ENCODE measurements around the gene SH3RF3.

Gene SH3RF3

DNA sequence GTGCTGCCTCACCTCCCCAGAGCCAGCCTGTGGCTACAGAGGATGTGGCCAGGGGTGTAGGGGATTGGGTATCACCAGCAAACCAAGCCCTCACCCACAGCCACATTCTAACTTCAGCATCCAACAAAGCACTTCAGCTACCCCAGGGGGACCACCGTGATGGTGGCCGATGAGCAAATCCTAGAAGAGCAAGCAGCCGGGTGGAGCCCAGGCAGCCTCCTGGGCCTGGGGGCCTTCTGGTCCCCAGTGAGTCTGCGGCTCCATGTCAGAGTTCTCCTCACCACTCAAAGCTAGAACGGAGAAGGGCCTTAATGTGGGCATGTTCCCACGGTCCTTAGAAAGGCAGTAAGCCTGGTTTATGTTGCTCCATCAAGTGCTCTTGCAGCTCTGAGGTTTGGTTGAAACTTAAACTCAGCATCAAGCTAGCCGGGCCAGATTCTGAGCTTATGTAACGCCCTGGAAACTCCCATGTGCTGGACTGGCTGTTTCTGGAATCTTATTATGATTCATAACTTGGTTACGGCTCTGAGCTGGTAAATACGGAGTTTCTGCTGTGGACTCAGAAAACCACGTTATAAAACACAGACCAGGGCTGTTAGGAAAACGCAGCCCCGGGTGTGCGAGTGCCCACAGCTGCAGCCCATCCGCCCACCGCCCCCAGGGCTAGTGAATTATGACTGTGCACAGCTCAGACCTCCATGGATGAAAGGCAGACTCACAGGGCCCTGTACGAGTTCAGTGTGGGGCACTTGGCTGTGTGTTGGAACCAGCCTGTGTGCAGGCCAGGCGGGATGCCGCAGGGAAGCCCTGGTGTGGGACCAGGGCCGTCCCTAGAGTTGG is 385.0 kb downstream of the SH3RF3 start:
- DNase-seq, result no peak

DNA sequence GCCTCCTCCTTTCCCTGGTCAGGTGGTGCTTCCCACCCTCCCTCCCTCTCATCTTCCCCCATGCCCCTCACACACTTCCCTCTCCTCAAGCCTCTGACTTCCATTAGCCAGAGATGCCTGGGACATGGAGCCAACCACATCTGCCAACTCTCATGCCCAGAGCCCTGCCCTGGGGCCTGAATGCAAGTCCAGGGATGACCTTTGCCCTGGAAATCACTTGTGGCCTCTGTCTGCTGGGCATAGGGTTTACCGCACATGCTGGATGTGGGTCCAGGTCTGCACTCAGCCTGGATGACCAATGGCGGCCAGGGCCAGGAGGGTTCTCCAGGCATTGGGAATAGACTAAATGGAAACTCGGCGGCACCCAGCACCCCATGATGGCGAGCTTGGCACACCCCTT is 385.9 kb downstream of the SH3RF3 start:
- DNase-seq, result no peak

DNA sequence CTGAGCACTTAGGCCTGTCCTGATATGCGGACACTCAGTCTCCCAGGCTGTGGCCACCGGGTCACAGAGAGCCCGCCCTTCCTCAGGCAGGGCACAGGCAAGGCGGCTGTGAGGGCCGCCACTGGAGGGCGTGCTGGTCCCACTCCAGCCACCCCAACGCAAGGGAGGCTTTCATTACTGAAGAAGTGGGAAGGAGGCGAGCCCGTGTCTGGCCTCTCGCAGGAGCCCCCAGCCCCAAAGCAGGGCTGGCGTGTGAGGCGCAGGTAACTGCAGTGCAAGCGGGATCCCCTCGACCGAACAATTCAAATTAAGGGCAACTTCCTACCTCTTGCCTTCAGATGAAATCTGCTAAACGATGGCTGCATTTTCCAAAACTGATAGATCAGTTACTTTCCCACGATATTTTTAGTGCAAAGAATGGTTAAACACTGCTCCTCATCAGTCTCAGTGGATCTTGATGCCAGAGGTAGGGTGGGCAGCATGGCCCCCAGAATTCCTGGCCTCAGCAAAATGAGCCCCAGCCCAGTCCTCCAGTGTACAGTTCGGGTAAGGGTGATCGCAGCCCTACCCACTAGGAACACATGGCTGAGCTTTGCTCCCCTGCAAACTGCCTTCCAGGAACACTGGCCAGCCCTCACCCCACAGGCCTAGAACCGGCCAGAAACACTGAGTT is 387.6 kb downstream of the SH3RF3 start:
- DNase-seq, result no peak

DNA sequence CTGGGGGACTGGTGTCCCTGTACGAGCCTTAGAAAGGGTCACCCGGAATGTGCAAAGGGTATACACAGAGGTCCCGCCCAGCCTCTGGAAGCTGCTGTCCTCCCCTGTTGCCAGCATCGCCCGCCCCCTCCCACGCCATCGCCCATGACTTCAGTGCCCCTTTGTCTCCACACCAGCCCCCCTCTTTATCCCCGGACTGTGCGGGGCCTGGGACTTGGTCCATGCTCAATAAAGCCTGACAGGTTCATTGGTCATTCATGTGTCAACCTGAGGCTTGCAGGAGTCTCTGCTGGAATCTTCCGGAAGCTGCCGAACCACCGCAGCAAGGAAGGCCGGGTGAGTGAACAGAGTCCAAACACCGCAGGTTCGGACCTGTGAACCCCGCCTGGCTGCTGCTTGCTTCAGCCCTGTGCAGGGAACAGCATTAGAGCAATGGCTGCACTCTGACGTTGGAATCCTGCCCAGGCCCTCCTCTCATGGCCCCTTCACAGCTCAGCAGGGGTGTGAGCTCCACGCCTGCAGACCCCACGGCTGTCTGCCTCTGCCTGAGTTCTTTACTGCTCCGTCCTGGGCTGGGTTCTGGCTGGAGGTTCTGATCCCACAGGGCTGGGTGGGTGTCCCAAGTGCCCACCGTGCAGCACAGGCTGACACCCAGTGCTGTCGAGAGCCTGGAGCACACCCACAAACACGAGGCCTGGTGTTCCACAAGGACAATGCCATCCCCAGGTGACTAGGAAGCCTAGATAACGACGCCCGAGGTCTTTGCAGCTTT is 388.3 kb downstream of the SH3RF3 start:
- no peak for DNase-seq

DNA sequence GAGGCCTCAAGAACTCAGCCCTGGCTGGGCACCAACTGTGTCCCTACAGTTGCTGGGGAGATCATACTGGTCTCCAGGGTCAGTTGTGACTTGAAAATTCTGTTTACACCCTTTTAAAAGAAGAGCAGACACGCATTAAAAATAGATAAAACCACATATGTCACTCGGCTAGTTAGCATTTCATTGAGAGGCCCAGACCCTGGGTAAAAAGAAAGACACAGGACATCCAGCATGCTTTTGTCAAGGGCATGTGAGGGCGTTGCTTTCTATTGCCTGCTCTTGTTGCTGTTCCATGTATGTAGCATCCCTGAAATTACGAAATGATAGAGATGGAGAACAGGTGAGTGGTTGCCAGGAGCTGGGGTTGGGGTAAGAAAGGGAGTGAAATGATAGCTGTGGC is 390.5 kb downstream of the SH3RF3 start:
- no peak for DNase-seq

DNA sequence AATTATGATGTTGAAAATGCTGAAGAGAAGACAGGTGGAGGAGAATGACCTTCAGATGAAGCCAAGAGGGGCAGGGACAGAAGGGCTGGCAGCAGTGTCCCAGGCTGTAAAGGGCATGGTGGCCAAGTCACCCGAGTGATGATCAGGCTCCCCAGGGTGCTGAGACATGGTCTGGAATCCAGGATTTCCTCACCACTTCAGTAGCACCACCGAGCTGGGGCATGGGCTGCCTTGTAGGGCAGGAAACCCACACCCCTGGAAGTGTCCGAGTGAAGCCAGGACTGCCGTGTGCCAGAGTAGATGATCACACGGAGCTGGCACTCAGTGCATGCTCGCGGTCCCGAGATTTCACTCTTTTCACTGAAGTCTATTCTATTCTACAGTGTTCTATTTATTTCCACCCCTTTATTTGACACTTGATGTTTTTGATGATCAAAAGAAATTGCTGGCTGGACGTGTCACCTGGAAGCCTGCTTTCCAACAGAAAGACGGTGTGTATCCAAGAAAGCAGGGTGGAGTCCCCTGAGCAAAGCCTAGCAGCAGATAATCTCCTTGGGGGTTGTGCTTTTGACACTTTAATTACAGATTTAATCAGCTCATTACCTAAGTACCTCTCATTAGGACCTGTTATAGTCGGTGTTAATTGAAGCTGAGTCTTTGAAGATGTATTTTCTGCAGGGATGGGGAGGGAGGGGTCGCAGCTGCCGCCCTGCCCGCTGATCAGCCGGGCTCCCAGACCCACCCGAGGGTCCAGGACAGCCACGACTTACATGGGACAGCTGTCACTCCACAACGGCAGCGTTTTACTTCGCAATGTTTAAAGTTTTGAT is 392.4 kb downstream of the SH3RF3 start:
- DNase-seq, result no peak

DNA sequence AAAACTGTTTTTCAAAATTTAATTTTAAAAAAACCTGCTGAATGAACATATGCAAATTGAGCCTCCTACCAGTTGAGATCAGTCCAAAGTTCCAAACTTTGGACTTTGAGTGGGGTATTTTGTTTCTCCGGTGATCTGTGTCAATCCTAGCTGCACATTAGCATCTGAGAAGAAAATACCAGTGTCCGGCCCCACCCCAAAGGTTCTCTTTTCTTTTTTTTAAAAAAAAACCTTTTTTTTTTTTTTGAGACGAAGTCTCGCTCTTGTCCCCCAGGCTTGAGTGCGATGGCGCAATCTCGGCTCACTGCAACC is 393.0 kb downstream of the SH3RF3 start:
- DNase-seq, result no peak

DNA sequence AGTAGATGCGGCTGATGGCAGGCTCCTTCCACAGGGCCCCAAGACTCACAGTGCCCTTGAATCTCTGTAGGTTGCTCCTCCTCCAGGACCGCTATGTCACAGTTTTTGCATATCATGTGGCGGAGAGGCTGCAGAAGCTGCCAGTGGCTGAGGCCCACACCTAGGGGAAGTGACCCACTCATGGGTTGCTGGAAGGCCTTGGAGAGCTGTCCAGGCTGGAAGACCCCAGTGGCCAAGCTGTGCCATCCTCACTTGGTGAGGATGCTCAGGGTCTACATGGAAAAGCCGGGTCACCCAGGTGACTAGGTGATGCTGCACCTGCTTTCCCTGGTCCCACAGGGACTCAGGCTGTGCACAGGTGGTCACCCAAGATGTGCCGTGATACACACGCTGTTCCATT is 394.1 kb downstream of the SH3RF3 start:
- no peak for DNase-seq

DNA sequence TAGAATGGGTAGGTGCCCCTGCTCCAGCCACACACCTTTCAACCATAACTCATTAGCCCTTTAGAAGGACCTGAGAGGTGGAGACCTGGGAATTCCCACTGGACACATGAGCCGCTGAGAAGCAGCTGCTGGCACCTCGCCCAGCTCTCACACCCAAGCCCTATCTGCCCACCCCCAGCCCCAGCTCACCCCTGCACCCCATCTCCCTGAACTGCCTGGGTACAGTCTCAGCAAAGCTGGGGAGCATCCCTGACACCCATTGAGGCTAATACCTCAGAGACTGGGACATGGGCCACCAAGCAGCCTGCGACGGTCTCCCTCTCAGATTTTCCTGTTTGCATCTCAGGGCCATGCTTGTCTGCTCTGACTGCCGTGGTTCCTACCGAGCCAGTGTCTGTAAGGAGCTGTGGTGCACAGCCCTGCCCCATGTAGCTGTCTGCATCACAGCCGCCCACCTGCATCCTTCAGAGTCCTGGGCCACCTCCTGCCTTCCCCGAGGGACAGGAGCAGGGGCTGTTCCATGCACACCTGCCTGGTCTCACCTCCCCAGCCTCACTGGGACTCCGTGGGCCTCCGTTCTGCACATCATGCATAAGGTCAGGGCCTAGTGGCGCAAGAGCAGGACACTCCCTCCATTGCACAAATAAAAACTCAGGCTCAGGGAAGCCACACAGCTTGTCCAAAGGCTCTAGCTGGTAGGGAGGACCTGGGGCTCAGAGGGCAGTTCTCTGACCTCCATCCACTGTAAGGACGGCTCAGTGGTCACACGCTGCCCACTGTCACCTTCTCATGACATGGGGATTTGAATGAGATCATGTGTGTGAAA is 394.7 kb downstream of the SH3RF3 start:
- no peak for DNase-seq

DNA sequence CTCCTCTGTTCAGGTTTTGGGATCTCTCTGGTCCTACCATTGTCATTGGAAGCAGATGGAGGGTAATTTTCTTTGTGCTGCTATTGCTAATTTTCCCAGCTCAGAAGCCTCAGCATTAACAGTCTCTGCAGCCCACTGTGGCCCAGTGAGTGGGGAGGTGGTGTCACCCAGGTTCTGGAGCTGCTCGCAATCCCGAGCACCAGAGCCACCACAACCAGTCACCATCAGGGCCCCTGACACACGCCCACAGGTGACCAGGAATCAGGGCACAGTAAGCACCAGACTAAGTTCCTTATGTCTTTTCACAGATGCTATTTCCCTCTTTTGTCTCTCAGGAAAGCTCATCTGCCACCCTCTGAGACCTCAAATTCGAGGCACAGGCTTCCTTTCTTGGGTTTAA is 396.8 kb downstream of the SH3RF3 start:
- no peak for DNase-seq

DNA sequence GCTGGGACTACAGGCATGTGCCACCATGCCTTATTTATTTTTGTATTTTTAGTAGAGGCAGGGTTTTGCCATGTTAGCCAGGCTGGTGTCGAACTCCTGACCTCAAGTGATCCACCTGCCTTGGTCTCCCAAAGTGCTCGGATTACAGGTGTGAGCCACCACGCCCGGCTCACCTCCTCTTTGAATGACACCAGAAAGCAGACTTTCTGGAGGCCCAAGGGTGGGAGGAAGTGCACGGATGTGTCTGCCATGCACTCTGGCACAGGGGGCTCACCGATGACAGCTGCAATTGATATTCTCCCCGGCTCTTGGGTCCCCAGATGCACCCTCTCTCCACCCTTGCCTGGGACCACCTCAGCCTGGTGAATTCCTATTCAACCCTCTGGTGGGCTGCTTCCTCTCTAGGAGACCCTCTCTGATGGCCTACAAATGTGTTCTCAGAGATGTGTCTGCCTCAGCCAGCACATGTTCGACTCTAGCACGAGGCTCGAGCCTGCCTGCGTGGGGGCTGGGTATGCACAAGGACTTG is 397.5 kb downstream of the SH3RF3 start:
- DNase-seq, result no peak

DNA sequence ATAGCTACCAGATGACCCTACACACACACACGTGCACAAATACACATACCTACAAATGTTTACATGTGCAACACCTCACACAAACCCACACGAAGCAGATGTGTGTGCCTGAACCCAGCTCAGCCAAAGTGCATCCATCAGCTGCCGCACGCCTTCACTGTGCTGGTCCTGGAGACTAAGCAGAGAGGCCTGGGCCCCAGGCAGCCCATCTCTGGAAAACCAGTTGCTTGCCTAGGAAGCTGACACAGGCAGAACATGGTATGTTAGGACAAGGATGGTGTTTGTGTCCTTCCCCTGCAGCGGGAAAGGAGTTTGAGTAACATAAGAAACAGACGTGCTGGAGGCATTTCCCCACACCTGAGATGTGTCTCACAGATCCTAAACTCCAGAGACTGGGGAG is 398.1 kb downstream of the SH3RF3 start:
- DNase-seq, result no peak

DNA sequence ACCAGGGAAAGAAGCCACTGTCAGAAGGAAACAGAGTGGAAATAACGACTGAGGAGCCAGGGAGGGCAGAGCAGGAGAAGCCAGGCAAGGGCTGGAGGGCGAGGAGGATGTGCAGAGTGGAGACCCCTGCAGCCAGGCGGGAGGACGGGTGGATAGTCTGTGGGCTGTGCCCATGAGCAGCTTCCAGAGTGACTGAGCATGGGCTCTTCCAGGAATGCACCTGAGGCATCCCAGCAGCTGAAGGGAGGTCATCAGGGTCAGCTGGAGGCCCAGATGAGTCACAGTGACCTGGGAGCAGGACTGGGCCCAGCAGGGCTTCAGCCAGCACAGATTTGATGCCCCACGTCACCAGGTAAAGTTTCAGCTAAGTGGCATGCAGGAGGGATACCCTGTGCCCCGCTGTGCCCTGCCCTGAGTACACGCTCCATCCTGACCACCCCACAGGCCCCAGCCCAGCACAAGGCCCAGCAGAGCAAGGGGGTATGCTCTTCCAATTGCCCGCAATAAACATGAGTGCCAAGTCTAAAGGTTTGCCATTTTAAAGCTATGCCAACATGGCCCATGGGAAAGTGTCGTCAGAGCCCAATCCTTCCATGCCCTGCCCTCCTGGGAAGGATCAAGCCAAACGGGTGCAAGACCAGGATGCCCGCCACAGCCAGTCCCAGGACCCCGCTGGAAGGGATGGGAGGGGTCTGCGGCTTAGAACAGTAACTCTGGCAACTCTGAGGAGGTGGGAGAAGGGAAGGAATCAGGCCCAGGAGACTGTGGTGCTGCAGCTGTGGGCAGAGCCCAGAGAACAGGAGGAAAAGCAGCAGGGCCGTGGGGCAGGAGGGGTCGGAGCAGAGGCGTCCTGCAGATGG is 399.1 kb downstream of the SH3RF3 start:
- DNase-seq, result no peak

DNA sequence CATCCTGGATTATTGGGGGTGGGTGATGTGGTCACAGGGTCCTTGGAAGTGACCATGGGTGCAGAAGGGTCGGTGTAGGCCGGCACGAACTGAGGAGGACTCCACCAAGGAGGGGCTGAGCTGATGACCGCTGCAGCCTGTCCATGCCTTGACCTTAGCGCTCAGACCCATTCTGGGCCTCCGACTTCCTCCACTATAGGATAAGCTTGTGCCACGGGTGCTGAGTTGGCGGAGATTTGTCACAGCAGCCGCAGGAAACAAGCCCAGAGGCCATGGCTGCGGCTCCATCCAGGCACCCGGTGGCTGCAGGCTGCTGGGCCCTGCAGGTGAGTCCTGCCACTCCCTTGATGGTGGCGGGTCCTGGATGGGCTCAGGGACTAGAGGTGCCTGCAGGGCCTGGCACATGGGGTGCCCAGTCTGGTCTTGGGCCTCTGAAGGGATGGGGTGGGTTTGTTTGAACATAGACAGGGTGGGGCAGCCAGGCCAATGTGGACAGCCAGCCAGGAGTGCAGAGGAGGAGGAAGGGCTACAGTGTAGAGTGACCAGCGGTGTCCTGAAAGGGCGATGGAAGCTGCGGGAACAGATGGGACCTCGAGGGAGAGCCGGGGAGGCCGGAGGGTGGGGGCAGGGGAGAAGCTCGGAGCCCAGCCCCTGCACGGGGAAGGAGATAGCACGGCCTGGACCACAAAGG is 400.0 kb downstream of the SH3RF3 start:
- DNase-seq, result no peak

DNA sequence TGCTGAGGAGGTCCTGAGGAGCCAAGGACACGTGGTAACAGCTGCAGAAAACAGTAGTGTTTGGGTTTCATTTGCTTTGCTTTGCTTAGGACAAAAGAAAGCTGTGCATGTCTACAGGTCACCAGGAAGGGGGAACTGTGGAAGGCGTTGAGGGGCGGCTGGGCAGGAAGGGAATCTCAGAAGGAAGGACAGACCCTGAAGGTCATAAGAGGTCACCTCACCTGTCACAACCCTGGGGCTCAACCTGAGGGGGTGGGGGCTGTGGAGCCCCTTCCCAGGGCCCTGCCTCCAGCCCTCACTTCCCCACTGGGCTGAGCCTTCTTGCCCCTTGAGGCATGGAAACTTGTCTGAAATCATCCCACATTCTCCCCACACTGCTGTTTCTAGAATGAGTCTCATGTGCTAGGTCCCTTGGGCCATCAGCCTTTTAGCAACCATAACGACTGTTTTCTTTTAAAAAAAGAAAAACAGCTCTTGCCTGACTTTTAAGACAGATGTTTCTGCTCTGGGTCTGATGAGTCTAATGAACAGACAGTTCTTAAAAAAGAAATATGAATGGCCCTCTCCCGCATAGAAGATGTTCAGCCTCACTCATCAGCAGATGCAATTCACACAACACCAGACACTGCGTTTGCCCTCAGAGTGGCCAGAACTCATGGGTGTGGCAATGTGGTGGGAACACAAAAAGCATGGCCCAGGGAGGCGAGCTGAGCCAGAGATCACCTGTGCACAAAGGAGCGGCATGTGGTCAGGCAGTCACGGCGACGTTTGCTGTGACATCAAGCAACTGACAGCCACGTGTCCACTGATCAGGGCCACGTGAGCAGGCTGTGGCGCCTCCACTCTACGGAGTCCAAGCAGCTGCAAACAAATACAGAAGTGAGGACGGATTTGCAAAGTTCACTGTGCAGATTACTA is 400.8 kb downstream of the SH3RF3 start:
- DNase-seq, result no peak

DNA sequence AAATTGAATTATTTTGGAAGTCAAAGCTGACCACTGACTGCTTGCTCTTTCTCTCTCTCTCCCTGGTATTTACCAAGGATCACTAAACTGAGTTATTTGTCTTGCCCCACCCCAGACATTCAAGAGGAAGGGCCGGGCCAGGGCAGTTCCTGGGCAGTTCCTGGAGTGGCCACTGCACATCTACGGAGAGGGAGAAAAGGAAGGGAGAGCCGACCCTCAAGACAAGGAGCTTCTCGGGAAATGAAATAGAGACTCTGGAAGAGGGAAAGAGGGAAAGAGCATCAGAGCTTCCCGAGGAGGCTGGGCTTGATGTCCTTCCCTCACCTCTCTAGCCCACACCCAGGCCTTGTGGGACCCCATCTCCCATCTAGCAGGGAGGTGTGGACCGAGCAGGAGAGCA is 401.7 kb downstream of the SH3RF3 start:
- DNase-seq, result no peak

DNA sequence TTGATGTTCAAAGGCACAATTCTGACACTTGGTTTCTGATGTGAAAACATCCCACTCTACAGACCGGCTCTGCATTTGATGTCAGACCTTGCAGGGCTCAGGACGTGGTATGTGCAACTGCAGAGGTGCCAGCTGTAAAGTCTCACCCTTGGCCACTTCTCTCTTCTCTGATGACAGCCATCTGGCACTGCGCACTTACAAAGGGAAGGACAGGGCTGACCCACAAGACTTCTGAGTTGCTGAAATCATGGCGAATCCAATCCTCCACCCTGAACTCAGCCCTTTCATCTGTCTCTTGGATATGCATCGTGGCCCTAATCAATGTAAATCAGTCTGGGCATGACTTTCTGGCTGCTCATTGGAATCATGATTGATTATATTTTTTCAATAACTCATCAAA is 402.2 kb downstream of the SH3RF3 start:
- no peak for DNase-seq

DNA sequence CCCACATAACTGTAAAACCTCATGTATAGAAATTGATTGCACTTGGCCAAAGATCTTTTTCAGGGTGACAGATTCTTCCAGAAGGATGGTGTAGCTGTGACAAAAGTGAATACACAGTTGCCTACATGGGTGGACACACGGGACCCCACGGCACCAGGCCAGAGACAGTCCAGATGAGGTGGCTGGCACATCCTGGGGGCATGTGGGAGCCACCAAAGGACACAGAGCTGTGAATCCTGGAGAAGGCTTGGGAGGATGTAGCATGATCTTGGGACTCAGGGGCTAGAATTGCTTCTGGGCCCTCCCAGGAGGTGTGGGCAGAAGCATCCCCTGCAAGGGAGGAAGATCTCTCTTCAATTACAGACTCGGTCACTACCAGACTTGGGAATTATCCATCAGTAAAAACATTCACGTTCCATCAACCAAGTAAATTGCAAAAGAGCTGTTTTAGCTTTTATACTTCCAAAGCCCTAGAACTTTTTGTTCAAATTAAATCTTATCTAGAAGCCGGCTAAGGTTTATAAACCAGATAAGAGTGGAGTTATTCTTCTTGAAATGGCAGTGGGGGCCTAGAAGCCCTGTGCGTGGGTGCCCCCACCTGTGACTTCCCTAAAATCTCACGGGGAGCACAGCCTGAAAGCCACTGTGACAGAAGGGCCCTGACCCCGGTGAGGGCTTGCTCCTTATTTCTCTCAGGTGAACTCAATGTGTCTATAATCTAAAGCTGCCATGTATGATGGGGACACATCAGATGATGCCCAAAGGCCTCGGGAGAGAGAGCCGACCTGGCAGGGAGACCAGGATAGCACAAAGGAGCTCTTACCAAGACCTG is 403.1 kb downstream of the SH3RF3 start:
- DNase-seq, result no peak

All from CD4-positive, alpha-beta T cell treated with Interferon alpha-2 for 1 hour (primary cell).